NT2/D1 (cell line): ENCODE results near the gene BRINP1.

ENCODE experiments used
- DNase-seq: peaks from one replicate; pipeline ENCODE4 v3.0.0-alpha.2; 2011; ENCODE audit warnings: low read depth, low spot score
- H3K27me3 ChIP-seq: 2 replicates; pipeline ENCODE4 v1.6.0; 2011; ENCODE audit warnings: mild to moderate bottlenecking; ENCODE audit not compliant: insufficient read length, insufficient read depth
- H3K36me3 ChIP-seq: 2 replicates; pipeline ENCODE4 v1.6.1; 2011; ENCODE audit warnings: mild to moderate bottlenecking, low read length, mixed read lengths; ENCODE audit not compliant: insufficient read depth, insufficient read length
- H3K4me1 ChIP-seq: 2 replicates; pipeline ENCODE4 v1.5.1; 2011; ENCODE audit not compliant: insufficient read depth, insufficient read length
- H3K4me3 ChIP-seq: 2 replicates; pipeline ENCODE4 v1.5.1; 2011; ENCODE audit warnings: low read depth; ENCODE audit not compliant: insufficient read length
- H3K9ac ChIP-seq: 2 replicates; pipeline ENCODE4 v1.6.0; 2011; ENCODE audit warnings: low read depth; ENCODE audit not compliant: insufficient read length
- H3K9me3 ChIP-seq: 2 replicates; pipeline ENCODE4 v1.5.1; 2011; ENCODE audit warnings: mild to moderate bottlenecking, low read length; ENCODE audit not compliant: insufficient read depth
- SUZ12 ChIP-seq: IDR thresholded peaks from 2 replicates; pipeline ENCODE4 v1.6.1; 2011; ENCODE audit not compliant: insufficient read length, insufficient read depth; ENCODE audit errors: extremely low read depth
- YY1 ChIP-seq: IDR thresholded peaks from 2 replicates; pipeline ENCODE4 v1.6.1; 2011; ENCODE audit not compliant: insufficient read length, insufficient read depth
- ZNF274 ChIP-seq: IDR thresholded peaks from 2 replicates; pipeline ENCODE4 v1.6.1; 2011; ENCODE audit warnings: mild to moderate bottlenecking, low read depth, low read length

Gene BRINP1

DNA sequence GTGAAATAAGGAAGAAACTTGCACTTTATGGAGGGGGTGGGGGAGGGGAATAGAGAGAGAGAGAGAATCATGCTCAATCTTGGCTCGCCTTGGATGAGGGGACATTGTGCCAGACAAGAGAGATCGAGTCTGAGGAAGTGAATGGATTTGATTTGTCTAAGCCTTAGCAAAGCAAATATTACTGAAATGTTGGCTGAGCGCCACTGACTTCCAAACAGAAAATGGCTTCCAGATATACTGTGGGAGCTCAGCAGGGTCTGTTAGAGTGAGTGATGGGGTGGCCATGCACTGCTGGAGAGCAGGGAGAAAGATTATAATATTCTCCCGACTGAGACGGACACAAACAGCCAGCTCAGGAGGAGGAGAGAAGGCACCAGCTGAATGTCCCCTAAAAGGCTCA lies 34.5 kb downstream of the BRINP1 start:
- TF ChIP-seq SUZ12 (no peak), ZNF274 (no peak), YY1 (no peak)
- Histone ChIP-seq H3K36me3 (no peaks in the 10 kb centered on the region), H3K4me1 (peaks cover 16% of the 10 kb centered on the region), H3K9me3 (peaks cover 22% of the 10 kb centered on the region), H3K27me3 (no peaks in the 10 kb centered on the region), H3K9ac (peak overlapping the region; percentile 4), H3K4me3 (no peak overlapping the region)
- DNase-seq: no peak

DNA sequence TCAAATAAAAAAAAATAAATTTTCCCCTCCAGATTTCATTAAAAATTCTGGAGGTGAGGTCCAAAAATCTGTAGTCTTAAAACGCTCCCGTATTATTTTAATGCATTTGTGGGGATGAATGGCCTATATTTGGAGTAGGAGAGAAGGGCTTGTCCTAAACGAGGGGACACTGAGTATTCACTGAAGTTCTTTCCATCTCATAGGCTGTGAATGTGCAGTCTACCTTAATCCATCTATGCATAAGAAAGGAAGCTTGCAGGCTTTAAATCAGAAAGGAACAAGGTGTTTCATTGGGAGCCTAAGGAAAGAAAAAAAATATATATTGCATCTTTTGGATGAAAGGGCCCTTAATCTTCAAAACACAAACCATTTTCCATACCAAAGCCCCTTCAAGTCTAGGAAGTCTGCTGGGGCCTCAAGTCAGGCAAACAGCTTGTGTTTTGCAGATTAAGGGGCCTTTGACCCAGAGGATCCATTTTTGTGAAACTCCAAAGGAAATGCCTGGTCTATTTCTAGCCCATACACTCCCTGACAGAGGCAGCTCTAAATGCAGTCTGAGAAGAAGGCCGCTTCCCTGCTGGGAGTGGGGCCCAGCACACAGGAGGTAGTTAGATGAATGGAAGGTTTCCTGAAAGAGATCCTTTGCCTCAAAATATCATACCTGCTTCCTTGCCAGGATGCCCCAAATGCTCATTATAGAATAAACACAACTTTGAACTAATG lies 35.6 kb downstream of the BRINP1 start:
- Histone ChIP-seq H3K36me3 (peaks cover 4% of the 10 kb centered on the region), H3K4me1 (peaks cover 16% of the 10 kb centered on the region), H3K27me3 (no peaks in the 10 kb centered on the region), H3K9me3 (peaks cover 33% of the 10 kb centered on the region), H3K4me3 (no peak overlapping the region), H3K9ac (no peak overlapping the region)
- DNase-seq: peak; percentile 74
- TF ChIP-seq SUZ12: no peak
- no peak for TF ChIP-seq YY1
- no peak for TF ChIP-seq ZNF274

DNA sequence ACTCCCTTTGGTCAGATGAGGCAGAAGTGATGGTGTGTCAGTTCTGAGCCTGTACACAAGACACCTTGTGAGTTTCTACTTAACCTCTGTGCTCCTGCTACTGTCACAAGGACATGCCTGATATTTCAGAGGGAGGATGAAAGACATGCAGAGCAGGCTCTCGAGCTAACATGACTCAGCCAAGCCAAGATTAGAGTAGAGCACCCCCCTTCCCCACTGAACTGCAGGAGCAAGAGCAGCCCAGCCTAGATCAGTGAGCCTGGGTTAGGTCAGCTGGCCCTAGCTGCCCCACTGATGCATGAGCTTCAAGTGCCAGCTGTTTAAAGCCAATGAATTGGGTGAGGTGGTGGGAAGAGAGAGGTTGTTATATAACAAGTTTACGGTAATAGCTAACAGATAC lies 36.7 kb downstream of the BRINP1 start:
- peak overlapping the region; percentile 44 for H3K9ac ChIP-seq
- peak; percentile 35 for DNase-seq
- H3K4me1 ChIP-seq: peaks cover 16% of the 10 kb centered on the region
- peaks cover 39% of the 10 kb centered on the region for H3K9me3 ChIP-seq
- peaks cover 4% of the 10 kb centered on the region for H3K36me3 ChIP-seq
- TF ChIP-seq ZNF274 (no peak), SUZ12 (no peak), YY1 (no peak)
- no peaks in the 10 kb centered on the region for H3K27me3 ChIP-seq
- no peak overlapping the region for H3K4me3 ChIP-seq

DNA sequence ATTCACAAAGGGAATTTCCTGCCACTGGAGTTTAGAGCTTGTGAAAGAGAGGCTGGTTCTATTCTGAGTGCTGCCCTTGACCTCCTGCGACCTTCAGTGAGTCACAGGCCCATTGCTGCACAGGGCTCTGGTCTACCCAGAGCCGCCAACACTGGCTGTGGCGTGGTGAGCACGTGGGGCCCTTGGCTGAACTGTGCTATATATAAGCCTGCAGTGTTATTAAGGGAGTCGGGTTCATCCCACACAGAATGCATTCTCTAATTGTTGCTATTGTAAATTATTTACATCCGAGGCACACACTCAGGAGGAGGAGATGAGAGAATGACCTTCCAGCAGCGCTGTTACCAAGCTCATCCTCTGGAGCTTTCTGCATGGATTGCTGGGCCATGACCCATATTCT lies 47.1 kb downstream of the BRINP1 start:
- no peak for TF ChIP-seq SUZ12
- no peak for TF ChIP-seq ZNF274
- TF ChIP-seq YY1: no peak
- no peak overlapping the region for H3K9ac ChIP-seq
- H3K4me1 ChIP-seq: peaks cover 4% of the 10 kb centered on the region
- no peak overlapping the region for H3K4me3 ChIP-seq
- H3K9me3 ChIP-seq: no peaks in the 10 kb centered on the region
- H3K27me3 ChIP-seq: no peaks in the 10 kb centered on the region
- H3K36me3 ChIP-seq: no peaks in the 10 kb centered on the region
- DNase-seq: no peak

DNA sequence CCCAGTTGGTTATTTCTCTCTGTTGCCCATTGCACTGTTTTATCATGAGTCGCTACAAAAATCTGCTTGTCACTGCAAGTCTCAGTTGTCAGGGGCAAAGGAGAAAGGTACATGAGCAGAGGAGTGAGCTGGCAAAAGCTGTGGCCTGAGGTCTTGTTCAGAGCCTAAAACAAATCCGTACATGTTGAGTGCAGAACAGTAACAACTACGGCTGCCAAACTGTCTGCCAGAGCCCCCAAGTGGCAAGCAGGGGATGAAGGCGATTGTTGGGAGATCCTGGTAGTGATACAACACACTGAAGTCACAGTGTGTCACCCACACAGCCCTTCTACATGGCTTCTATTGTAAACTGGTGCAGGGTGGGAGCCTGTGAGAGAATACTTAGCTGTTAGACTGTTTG lies 50.9 kb downstream of the BRINP1 start:
- TF ChIP-seq YY1: no peak
- no peak for TF ChIP-seq ZNF274
- no peak for TF ChIP-seq SUZ12
- Histone ChIP-seq H3K4me1 (peaks cover 4% of the 10 kb centered on the region), H3K9ac (no peak overlapping the region), H3K27me3 (no peaks in the 10 kb centered on the region), H3K4me3 (no peak overlapping the region), H3K9me3 (no peaks in the 10 kb centered on the region), H3K36me3 (no peaks in the 10 kb centered on the region)
- no peak for DNase-seq

DNA sequence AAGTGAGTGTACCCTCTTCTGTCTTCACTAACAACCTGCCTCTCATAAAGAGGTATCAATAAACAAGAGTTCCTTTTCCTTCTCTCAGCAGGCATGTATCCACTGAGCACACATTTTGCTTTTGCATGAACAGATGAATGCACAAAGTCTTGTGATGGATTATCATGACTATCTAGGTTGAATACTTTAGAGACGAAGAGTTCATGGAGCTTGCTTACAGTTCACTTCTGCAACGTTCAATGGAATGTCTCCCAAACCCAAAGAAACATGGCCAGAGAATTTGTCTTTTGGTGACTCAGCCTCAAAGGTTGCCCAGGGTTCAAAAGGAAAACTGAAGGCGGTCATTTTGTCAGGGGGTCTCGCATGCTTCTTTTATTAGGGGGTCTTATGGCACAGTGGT lies 55.4 kb downstream of the BRINP1 start:
- Histone ChIP-seq H3K36me3 (peaks cover 6% of the 10 kb centered on the region), H3K9ac (no peak overlapping the region), H3K9me3 (no peaks in the 10 kb centered on the region), H3K4me1 (no peaks in the 10 kb centered on the region), H3K27me3 (no peaks in the 10 kb centered on the region), H3K4me3 (no peak overlapping the region)
- no peak for TF ChIP-seq ZNF274
- no peak for TF ChIP-seq SUZ12
- no peak for TF ChIP-seq YY1
- no peak for DNase-seq

DNA sequence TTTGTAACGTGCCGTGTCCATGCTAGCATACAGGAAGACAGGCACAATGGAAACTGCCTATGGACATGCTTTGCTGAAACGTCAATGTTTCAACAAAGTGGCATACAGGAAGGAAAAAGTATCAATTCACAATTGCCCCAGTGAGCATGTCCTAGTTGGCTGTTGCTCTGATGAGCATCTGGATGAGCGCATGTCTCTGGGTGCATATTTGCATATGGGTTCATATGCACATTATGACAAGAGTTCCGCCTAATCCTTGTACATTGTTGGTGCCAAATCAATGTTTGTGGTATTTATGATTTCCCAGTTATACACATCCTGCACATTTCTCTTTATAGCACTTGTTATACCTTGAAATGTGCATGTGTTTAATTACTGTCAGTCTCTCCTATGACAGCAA lies 58.5 kb downstream of the BRINP1 start:
- no peak overlapping the region for H3K9ac ChIP-seq
- H3K27me3 ChIP-seq: no peaks in the 10 kb centered on the region
- peaks cover 6% of the 10 kb centered on the region for H3K36me3 ChIP-seq
- H3K4me3 ChIP-seq: no peak overlapping the region
- TF ChIP-seq YY1: no peak
- TF ChIP-seq SUZ12: no peak
- no peak for TF ChIP-seq ZNF274
- no peaks in the 10 kb centered on the region for H3K4me1 ChIP-seq
- no peaks in the 10 kb centered on the region for H3K9me3 ChIP-seq
- no peak for DNase-seq

DNA sequence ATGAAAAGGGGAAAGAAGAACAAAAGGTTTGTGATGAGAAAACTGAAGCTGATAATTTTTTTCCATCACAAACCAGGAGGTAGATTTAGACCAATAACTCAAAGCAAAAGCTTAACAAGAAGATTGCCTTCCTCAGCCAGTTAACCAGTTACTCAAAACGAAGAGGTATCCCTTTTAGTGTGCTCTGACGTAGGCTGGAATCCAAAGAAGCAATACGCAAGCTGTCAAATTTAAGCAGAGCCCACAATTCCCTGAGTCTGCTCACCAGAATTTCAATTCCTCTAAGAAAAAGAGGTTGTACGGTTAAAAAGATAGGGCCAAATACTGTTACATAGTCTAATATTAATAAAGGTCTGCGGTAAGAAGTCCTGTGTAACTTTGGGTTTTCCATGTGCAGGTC lies 61.8 kb downstream of the BRINP1 start:
- no peak for TF ChIP-seq YY1
- TF ChIP-seq SUZ12: no peak
- no peak for TF ChIP-seq ZNF274
- Histone ChIP-seq H3K27me3 (no peaks in the 10 kb centered on the region), H3K9ac (no peak overlapping the region), H3K4me1 (peaks cover 3% of the 10 kb centered on the region), H3K4me3 (no peak overlapping the region), H3K9me3 (no peaks in the 10 kb centered on the region), H3K36me3 (peaks cover 2% of the 10 kb centered on the region)
- no peak for DNase-seq
